Trophoblast cell (in vitro differentiated cells and primary cell): ENCODE data around the gene TMC3.

Source experiments
- DNase-seq, 2 donors: peaks; one replicate each; pipeline ENCODE4 v3.0.0-alpha.2; 2016
- H2AFZ ChIP-seq: 2 replicates; pipeline ENCODE4 v1.6.1; 2013; ENCODE audit warnings: low read length, moderate library complexity, mild to moderate bottlenecking; ENCODE audit not compliant: insufficient read depth, poor library complexity
- H2AK5ac ChIP-seq: 2 replicates; pipeline ENCODE4 v1.6.1; 2013; ENCODE audit warnings: mild to moderate bottlenecking, low read length
- H2BK120ac ChIP-seq: 2 replicates; pipeline ENCODE4 v1.6.1; 2013; ENCODE audit warnings: low read length, mild to moderate bottlenecking, moderate library complexity; ENCODE audit not compliant: insufficient read depth, poor library complexity
- H2BK12ac ChIP-seq: 2 replicates; pipeline ENCODE4 v1.6.1; 2013; ENCODE audit warnings: mild to moderate bottlenecking, low read length, moderate library complexity
- H2BK5ac ChIP-seq: 2 replicates; pipeline ENCODE4 v1.6.1; 2013; ENCODE audit warnings: low read length, low read depth, moderate library complexity, mild to moderate bottlenecking; ENCODE audit not compliant: poor library complexity
- H3K14ac ChIP-seq: 2 replicates; pipeline ENCODE4 v1.6.1; 2013; ENCODE audit warnings: mild to moderate bottlenecking, low read length
- H3K18ac ChIP-seq: 2 replicates; pipeline ENCODE4 v1.6.1; 2013; ENCODE audit warnings: mild to moderate bottlenecking, low read length
- H3K23ac ChIP-seq: 2 replicates; pipeline ENCODE4 v1.6.1; 2013; ENCODE audit warnings: low read length
- H3K27ac ChIP-seq: 2 replicates; pipeline ENCODE4 v1.5.1; 2013; ENCODE audit warnings: low read depth, mild to moderate bottlenecking, inconsistent platforms, low read length, moderate library complexity
- H3K27me3 ChIP-seq: 2 replicates; pipeline ENCODE4 v1.6.1; 2013; ENCODE audit warnings: inconsistent platforms, mild to moderate bottlenecking, low read length, moderate library complexity; ENCODE audit not compliant: insufficient read depth
- H3K36me3 ChIP-seq, 2 experiments: 1 replicate in 1 of 2; 2 replicates in 1 of 2; pipeline ENCODE4 v1.6.1; 2013; ENCODE audit warnings: low read length in 2 of 2, mild to moderate bottlenecking in 2 of 2, moderate library complexity in 1 of 2; ENCODE audit not compliant: insufficient read depth in 2 of 2, control insufficient read depth in 1 of 2
- H3K4ac ChIP-seq: 2 replicates; pipeline ENCODE4 v1.6.1; 2013; ENCODE audit warnings: low read depth, mild to moderate bottlenecking, low read length, moderate library complexity
- H3K4me1 ChIP-seq, 2 experiments: 1 replicate in 1 of 2; 2 replicates in 1 of 2; pipeline ENCODE4 v1.6.1; 2013; ENCODE audit warnings: low read length in 2 of 2, mild to moderate bottlenecking in 2 of 2, moderate library complexity in 1 of 2; ENCODE audit not compliant: insufficient read depth in 2 of 2, control insufficient read depth in 1 of 2
- H3K4me2 ChIP-seq: 2 replicates; pipeline ENCODE4 v1.6.1; 2013; ENCODE audit warnings: inconsistent platforms, mild to moderate bottlenecking, low read length, moderate library complexity
- H3K4me3 ChIP-seq: 2 replicates; pipeline ENCODE4 v1.5.1; 2013; ENCODE audit warnings: mild to moderate bottlenecking, low read depth, low read length, inconsistent platforms
- H3K79me1 ChIP-seq: one replicate; pipeline ENCODE4 v1.6.1; 2013; ENCODE audit warnings: low read length
- H3K79me2 ChIP-seq: 2 replicates; pipeline ENCODE4 v1.6.1; 2013; ENCODE audit warnings: low read length, mild to moderate bottlenecking; ENCODE audit not compliant: control insufficient read depth, insufficient read depth, poor library complexity
- H3K9ac ChIP-seq: 2 replicates; pipeline ENCODE4 v1.6.1; 2013; ENCODE audit warnings: mild to moderate bottlenecking, low read length
- H3K9me3 ChIP-seq: 2 replicates; pipeline ENCODE4 v1.6.1; 2013; ENCODE audit warnings: low read depth, mild to moderate bottlenecking, control low read depth, inconsistent platforms, low read length; ENCODE audit not compliant: insufficient read depth
- H4K12ac ChIP-seq: 2 replicates; pipeline ENCODE4 v1.6.1; 2013; ENCODE audit warnings: low read depth, mild to moderate bottlenecking, low read length, moderate library complexity
- H4K8ac ChIP-seq: 2 replicates; pipeline ENCODE4 v1.6.1; 2013; ENCODE audit warnings: low read depth, mild to moderate bottlenecking, low read length, moderate library complexity
- H4K91ac ChIP-seq: one replicate; pipeline ENCODE4 v1.6.1; 2013; ENCODE audit warnings: low read depth, mild to moderate bottlenecking, low read length, moderate library complexity
- WGBS: extraction: QIAGEN DNeasy Blood & Tissue Kit; methylation state at CpG from one replicate; pipeline ENCODE4 v1.1.7; 2013; ENCODE audit warnings: missing lambda C conversion rate; ENCODE audit not compliant: insufficient read length, insufficient coverage; ENCODE audit errors: extremely low coverage; 5-methylcytosine and 5-hydroxymethylcytosine counted together

TMC3 gene

GRCh38 chr15:81316267-81316666 is 57.7 kb downstream of the TMC3 start:
- Histone ChIP-seq H3K79me2 (no peaks in the 10 kb centered on the region), H2BK120ac (no peak overlapping the region), H3K27me3 (no peaks in the 10 kb centered on the region), H3K23ac (no peak overlapping the region), H2AFZ (no peak overlapping the region), H3K14ac (no peak overlapping the region), H3K4me3 (no peak overlapping the region), H3K9ac (no peak overlapping the region), H3K79me1 (no peaks in the 10 kb centered on the region), H3K4me1 (peaks cover 2 to 6% of the 10 kb centered on the region in 2 experiments), H3K9me3 (no peaks in the 10 kb centered on the region), H2BK5ac (no peak overlapping the region), H4K8ac (no peak overlapping the region), H4K12ac (no peak overlapping the region), H3K36me3 (peaks cover 8 to 18% of the 10 kb centered on the region in 2 experiments), H3K18ac (no peak overlapping the region), H4K91ac (no peak overlapping the region), H2AK5ac (no peak overlapping the region), H3K4me2 (no peak overlapping the region), H2BK12ac (no peak overlapping the region), H3K4ac (no peak overlapping the region), H3K27ac (no peak overlapping the region)
- no peak for DNase-seq
- WGBS = no CpG with 5 or more reads among the region's 3 CpGs

DNA sequence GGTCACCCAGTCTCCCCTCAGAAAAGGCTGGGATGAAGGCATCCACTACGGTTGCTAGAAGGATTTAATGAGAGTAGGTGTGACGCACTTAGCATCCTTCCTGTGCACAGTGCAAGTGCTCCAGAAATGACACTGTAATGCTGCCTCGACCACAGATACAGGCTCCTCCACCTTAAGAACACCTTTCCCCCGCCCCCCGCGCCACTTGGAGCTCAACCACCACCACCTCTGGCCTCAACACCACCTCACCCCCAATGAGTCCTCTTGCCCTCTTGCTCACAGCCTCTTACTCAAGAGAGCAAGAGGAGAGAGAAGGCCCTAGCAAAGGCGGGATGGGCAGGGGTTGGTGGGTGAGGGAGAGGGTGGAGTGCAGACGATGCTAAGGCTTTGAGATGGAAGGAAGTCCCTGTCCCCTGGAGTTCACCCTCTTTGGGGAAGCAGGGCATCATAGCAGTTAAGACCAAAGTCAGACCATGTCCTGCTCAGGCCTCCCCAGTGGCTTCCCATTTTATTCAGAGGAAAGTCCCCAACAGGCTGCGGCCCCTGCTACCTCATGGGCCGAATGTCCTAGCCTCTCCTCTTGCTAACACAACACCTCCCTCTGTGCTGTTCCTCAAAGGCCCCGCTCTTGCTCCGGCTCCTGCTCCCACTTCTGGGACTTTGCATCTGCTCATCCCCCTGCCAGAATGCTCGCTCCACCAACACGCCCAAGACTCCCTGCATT is 58.4 kb downstream of the TMC3 start:
- no peak overlapping the region for H3K4me3 ChIP-seq
- H3K79me1 ChIP-seq = no peaks in the 10 kb centered on the region
- H3K4me2 ChIP-seq = no peak overlapping the region
- H3K4me1 ChIP-seq = peaks cover 2 to 6% of the 10 kb centered on the region in 2 experiments
- H3K18ac ChIP-seq = no peak overlapping the region
- H4K12ac ChIP-seq = no peak overlapping the region
- no CpG with 5 or more reads among the region's 14 CpGs for WGBS
- DNase-seq = no peak
- no peaks in the 10 kb centered on the region for H3K27me3 ChIP-seq
- no peak overlapping the region for H2AFZ ChIP-seq
- no peak overlapping the region for H2BK5ac ChIP-seq
- H3K9ac ChIP-seq = no peak overlapping the region
- H4K8ac ChIP-seq = no peak overlapping the region
- no peak overlapping the region for H3K4ac ChIP-seq
- H3K14ac ChIP-seq = no peak overlapping the region
- no peaks in the 10 kb centered on the region for H3K79me2 ChIP-seq
- no peak overlapping the region for H2BK120ac ChIP-seq
- no peak overlapping the region for H3K23ac ChIP-seq
- H3K9me3 ChIP-seq = no peaks in the 10 kb centered on the region
- no peak overlapping the region for H4K91ac ChIP-seq
- H2AK5ac ChIP-seq = no peak overlapping the region
- no peak overlapping the region for H2BK12ac ChIP-seq
- peaks cover 8 to 18% of the 10 kb centered on the region in 2 experiments for H3K36me3 ChIP-seq
- no peak overlapping the region for H3K27ac ChIP-seq

DNA sequence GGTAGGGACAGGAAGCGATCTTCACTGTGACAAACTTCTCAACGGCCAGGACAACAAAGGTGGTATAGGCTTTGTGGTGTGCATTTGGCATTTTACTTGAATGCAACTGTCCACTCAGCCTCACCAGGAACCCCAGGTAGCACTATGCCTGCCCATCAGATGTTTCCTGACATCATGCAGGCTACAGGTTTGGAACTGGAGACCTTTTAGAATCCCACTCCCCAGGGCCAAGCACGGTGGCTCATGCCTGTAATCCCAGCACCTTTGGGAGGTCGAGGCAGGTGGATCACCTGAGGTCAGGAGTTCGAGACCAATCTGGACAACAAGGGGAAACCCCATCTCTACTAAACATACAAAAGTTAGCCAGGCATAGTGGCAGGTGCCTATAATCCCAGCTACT is 59.6 kb downstream of the TMC3 start:
- Histone ChIP-seq H3K9me3 (no peaks in the 10 kb centered on the region), H4K8ac (no peak overlapping the region), H2AFZ (no peak overlapping the region), H2BK12ac (no peak overlapping the region), H3K4me1 (peaks cover 2 to 6% of the 10 kb centered on the region in 2 experiments), H4K91ac (no peak overlapping the region), H3K4me3 (no peak overlapping the region), H3K4ac (no peak overlapping the region), H2AK5ac (no peak overlapping the region), H3K14ac (no peak overlapping the region), H2BK120ac (no peak overlapping the region), H3K9ac (no peak overlapping the region), H4K12ac (no peak overlapping the region), H3K79me1 (no peaks in the 10 kb centered on the region), H3K36me3 (peaks cover 8 to 13% of the 10 kb centered on the region in 2 experiments), H3K23ac (no peak overlapping the region), H3K27me3 (no peaks in the 10 kb centered on the region), H3K79me2 (no peaks in the 10 kb centered on the region), H2BK5ac (no peak overlapping the region), H3K18ac (no peak overlapping the region), H3K27ac (no peak overlapping the region), H3K4me2 (no peak overlapping the region)
- no CpG with 5 or more reads among the region's 5 CpGs for WGBS
- DNase-seq = no peak

DNA sequence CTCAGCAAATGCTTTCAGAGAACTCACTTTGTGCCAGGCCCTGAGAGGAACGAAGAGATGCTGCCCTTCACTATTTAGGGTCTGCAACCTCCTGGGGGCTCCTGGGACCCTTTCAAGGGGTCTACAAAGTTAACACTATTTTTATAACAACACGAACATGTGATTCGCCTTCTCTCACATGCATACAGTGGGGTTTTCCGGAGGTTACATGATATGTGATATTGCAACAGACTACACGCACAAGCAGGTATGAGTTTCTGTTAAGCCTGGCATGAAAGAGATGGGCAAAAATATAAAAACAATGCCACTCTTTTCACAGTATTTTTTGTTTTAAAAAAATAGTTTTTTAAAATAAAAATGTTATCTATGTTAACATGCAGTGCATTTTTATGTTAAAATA is 60.3 kb downstream of the TMC3 start:
- Histone ChIP-seq H4K8ac (no peak overlapping the region), H3K14ac (no peak overlapping the region), H2BK120ac (no peak overlapping the region)

More for the DNA sequence above, 60.3 kb downstream of the TMC3 start:
- H2BK12ac ChIP-seq = no peak overlapping the region
- H3K79me1 ChIP-seq = no peaks in the 10 kb centered on the region
- no peak overlapping the region for H4K12ac ChIP-seq
- H3K18ac ChIP-seq = no peak overlapping the region
- no CpG with 5 or more reads among the region's 5 CpGs for WGBS
- H3K79me2 ChIP-seq = no peaks in the 10 kb centered on the region
- no peak overlapping the region for H4K91ac ChIP-seq
- H3K4me2 ChIP-seq = no peak overlapping the region
- no peak overlapping the region for H3K4me3 ChIP-seq
- H3K4me1 ChIP-seq = peaks cover 2 to 6% of the 10 kb centered on the region in 2 experiments
- H2AFZ ChIP-seq = no peak overlapping the region
- no peak overlapping the region for H3K27ac ChIP-seq
- H3K23ac ChIP-seq = no peak overlapping the region
- no peak overlapping the region for H3K4ac ChIP-seq
- H3K36me3 ChIP-seq = peaks cover 8 to 9% of the 10 kb centered on the region in 2 experiments
- no peak overlapping the region for H2BK5ac ChIP-seq
- no peaks in the 10 kb centered on the region for H3K9me3 ChIP-seq
- H2AK5ac ChIP-seq = no peak overlapping the region
- DNase-seq = peak in 1 of 2 donors; percentile 42
- no peak overlapping the region for H3K9ac ChIP-seq
- no peaks in the 10 kb centered on the region for H3K27me3 ChIP-seq
